ENCODE measurements around the gene NDE1.

DNA sequence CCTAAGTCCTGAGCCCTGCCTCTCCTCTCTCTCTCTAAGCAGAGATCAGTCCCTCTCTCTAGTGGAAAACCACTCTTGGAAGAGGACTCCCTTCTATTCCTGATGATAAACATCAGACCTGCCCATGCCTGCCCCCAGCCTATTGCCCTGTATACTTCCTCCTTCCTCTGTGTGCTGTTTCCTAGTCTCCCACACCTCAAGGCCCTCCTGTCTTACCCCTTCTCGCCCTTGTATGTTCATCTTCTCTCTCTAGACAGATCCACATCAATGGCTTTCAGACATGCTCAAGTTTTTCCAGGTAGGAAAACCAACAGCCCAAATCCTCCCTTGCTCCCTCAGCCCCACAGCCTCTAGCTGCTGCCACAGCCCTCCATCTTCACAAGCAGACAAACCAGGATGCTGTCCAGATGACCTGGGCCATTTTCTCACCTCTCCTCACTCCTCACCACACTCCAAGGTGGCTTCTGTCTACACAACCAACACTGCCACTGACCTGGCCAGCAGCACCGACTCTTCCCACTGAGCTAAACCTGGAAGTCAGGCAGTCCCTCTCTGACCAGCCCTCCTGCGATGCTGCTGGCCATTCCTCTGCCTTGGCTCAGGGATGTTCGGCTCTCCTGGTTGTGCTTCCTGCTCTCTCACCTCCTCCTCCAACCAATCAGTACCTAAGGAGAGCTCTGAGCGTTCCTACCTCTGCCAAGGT is 43.4 kb upstream of the NDE1 start:
- TF ChIP-seq, protein P1, sequence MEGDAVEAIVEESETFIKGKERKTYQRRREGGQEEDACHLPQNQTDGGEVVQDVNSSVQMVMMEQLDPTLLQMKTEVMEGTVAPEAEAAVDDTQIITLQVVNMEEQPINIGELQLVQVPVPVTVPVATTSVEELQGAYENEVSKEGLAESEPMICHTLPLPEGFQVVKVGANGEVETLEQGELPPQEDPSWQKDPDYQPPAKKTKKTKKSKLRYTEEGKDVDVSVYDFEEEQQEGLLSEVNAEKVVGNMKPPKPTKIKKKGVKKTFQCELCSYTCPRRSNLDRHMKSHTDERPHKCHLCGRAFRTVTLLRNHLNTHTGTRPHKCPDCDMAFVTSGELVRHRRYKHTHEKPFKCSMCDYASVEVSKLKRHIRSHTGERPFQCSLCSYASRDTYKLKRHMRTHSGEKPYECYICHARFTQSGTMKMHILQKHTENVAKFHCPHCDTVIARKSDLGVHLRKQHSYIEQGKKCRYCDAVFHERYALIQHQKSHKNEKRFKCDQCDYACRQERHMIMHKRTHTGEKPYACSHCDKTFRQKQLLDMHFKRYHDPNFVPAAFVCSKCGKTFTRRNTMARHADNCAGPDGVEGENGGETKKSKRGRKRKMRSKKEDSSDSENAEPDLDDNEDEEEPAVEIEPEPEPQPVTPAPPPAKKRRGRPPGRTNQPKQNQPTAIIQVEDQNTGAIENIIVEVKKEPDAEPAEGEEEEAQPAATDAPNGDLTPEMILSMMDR (IDR thresholded peaks at IDR 0.05; ENCODE audit: low read depth, low read length): no peak
- no peak for TF ChIP-seq POLR2A (IDR thresholded peaks at IDR 0.05; ENCODE audit: extremely low read depth, insufficient read length)
- TF ChIP-seq, protein P2, sequence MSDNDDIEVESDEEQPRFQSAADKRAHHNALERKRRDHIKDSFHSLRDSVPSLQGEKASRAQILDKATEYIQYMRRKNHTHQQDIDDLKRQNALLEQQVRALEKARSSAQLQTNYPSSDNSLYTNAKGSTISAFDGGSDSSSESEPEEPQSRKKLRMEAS (IDR thresholded peaks at IDR 0.05; ENCODE audit: low read depth, low read length): no peak
